Smooth muscle cell (in vitro differentiated cells): ENCODE measurements around the gene GOLGA6B. TPM values are rescaled to one million over a fixed set of nuclear protein-coding genes. Genes with fewer than 3 reads are reported as not detected.
"Not testable (repeated sequence)": the region's sequence is repeated elsewhere in the genome, so short reads cannot be mapped to it uniquely, and the experiment has no call there.

Source experiments
- DNase-seq: peaks from one replicate; lab custom pipeline; 2025; ENCODE audit not compliant: unreplicated experiment; lab: John Stamatoyannopoulos, UW
- H2AFZ ChIP-seq: fragments of 200-600 bp; sonication (generic); 2 replicates; pipeline ENCODE4 v1.6.0; 2016; ENCODE audit warnings: antibody characterized with exemption, low read depth, mild to moderate bottlenecking
- H3F3A ChIP-seq: fragments of 200-600 bp; sonication (generic); 2 replicates; pipeline ENCODE4 v1.6.0; 2017; ENCODE audit warnings: antibody characterized with exemption, low read depth
- H3K27ac ChIP-seq: fragments of 200-600 bp; sonication (generic); 2 replicates; pipeline ENCODE4 v1.5.1; 2016; ENCODE audit warnings: low read depth, mild to moderate bottlenecking
- H3K27me3 ChIP-seq: fragments of 200-600 bp; sonication (generic); 2 replicates; pipeline ENCODE4 v1.6.1; 2016; ENCODE audit warnings: low read depth, mild to moderate bottlenecking
- H3K36me3 ChIP-seq: fragments of 200-600 bp; sonication (generic); 2 replicates; pipeline ENCODE4 v1.5.1; 2016; ENCODE audit warnings: low read depth
- H3K4me1 ChIP-seq: fragments of 200-600 bp; sonication (generic); 2 replicates; pipeline ENCODE4 v1.5.1; 2016; ENCODE audit warnings: low read depth
- H3K4me2 ChIP-seq: fragments of 200-600 bp; sonication (generic); 2 replicates; pipeline ENCODE4 v1.6.0; 2016; ENCODE audit warnings: mild to moderate bottlenecking
- H3K4me3 ChIP-seq: fragments of 200-600 bp; sonication (generic); 2 replicates; pipeline ENCODE4 v1.5.1; 2016; ENCODE audit warnings: mild to moderate bottlenecking
- H3K79me2 ChIP-seq: fragments of 200-600 bp; sonication (generic); 2 replicates; pipeline ENCODE4 v1.6.0; 2016; ENCODE audit warnings: low read depth, mild to moderate bottlenecking
- H3K9ac ChIP-seq: fragments of 200-600 bp; sonication (generic); 2 replicates; pipeline ENCODE4 v1.6.0; 2016; ENCODE audit warnings: low read depth
- H3K9me3 ChIP-seq: fragments of 200-600 bp; sonication (generic); replicated peaks from 2 replicates; pipeline ENCODE4 v1.5.1; 2016; ENCODE audit warnings: low read depth
- H4K20me1 ChIP-seq: fragments of 200-600 bp; sonication (generic); 2 replicates; pipeline ENCODE4 v1.6.0; 2016; ENCODE audit warnings: low read depth
- WGBS: methylation state at CpG from one replicate; pipeline ENCODE4 v1.1.7; 2016; ENCODE audit warnings: low lambda C conversion rate; 5-methylcytosine and 5-hydroxymethylcytosine counted together
- polyA plus RNA-seq: library from polyadenylated mRNA; unstranded; fragments of >200 nt; fragmentation: Nextera tagmentation; extraction: Ambion mirVana; gene quantifications from 2 replicates; pipeline ENCODE4 v1.2.1, GENCODE V29; 2016
- total RNA-seq: library from RNA; depleted of rRNA; stranded (reverse); fragments of >200 nt; gene quantifications from 2 replicates; pipeline ENCODE4 v1.2.3, GENCODE V29; 2014
- TF ChIP-seq, protein P1 (sequence below): fragments of 200-600 bp; sonication (generic); IDR thresholded peaks from 2 replicates; pipeline ENCODE4 v1.5.1; 2017; ENCODE audit warnings: borderline replicate concordance, mild to moderate bottlenecking, antibody characterized with exemption; ENCODE audit not compliant: insufficient read depth, poor library complexity, severe bottlenecking

The GOLGA6B gene
- total and polyA plus RNA-seq, 2 experiments from 2014 or later, result not detected

DNA sequence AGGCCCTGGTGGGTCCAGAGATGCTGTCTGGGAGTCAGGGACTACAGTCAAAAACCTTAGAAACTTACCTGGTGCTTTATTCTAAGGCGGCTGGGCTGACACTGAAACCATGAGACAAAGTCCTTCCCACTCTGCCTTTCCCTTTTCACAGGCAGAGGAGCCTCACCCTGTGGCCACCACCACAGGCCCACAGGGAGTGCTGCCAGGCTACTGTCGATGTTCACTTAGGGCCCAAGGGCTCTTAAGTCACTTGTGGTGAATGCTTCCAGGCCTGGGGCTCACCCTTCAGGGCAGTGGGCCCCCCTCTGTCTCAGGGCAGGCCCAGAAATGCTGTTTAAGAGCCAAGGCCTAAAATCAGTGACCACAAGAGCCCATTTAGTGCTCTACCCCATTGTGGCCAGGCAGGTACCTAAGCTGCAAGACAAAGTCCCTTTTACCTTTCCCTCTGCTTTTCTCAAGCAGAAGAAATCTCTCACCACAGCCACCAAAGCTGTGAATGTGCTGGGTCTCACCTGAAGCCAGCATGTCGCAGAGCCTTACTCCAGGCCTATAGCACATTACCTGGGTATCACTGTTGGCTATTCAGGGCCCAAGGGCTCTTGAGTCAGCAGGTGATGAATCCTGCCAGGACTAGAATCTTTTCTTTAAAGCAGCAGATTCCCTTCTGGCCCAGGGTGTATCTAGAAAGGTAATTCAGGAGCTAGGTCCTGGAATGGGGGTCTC is 39.5 kb upstream of the GOLGA6B start:
- H3F3A ChIP-seq, result no peaks in the 10 kb centered on the region
- TF ChIP-seq, protein P1, sequence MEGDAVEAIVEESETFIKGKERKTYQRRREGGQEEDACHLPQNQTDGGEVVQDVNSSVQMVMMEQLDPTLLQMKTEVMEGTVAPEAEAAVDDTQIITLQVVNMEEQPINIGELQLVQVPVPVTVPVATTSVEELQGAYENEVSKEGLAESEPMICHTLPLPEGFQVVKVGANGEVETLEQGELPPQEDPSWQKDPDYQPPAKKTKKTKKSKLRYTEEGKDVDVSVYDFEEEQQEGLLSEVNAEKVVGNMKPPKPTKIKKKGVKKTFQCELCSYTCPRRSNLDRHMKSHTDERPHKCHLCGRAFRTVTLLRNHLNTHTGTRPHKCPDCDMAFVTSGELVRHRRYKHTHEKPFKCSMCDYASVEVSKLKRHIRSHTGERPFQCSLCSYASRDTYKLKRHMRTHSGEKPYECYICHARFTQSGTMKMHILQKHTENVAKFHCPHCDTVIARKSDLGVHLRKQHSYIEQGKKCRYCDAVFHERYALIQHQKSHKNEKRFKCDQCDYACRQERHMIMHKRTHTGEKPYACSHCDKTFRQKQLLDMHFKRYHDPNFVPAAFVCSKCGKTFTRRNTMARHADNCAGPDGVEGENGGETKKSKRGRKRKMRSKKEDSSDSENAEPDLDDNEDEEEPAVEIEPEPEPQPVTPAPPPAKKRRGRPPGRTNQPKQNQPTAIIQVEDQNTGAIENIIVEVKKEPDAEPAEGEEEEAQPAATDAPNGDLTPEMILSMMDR, result no peak
- WGBS, result 91% methylated on average over 3 of the region's 3 CpGs
- no peak overlapping the region for H3K9ac ChIP-seq
- no peaks in the 10 kb centered on the region for H3K79me2 ChIP-seq
- H2AFZ ChIP-seq, result no peak overlapping the region
- no peak overlapping the region for H3K4me3 ChIP-seq
- H3K9me3 ChIP-seq, result no peaks in the 10 kb centered on the region
- no peak for DNase-seq
- H3K4me1 ChIP-seq, result peaks cover 2% of the 10 kb centered on the region
- H4K20me1 ChIP-seq, result no peaks in the 10 kb centered on the region
- no peaks in the 10 kb centered on the region for H3K36me3 ChIP-seq
- no peaks in the 10 kb centered on the region for H3K27me3 ChIP-seq
- no peak overlapping the region for H3K27ac ChIP-seq
- no peak overlapping the region for H3K4me2 ChIP-seq

DNA sequence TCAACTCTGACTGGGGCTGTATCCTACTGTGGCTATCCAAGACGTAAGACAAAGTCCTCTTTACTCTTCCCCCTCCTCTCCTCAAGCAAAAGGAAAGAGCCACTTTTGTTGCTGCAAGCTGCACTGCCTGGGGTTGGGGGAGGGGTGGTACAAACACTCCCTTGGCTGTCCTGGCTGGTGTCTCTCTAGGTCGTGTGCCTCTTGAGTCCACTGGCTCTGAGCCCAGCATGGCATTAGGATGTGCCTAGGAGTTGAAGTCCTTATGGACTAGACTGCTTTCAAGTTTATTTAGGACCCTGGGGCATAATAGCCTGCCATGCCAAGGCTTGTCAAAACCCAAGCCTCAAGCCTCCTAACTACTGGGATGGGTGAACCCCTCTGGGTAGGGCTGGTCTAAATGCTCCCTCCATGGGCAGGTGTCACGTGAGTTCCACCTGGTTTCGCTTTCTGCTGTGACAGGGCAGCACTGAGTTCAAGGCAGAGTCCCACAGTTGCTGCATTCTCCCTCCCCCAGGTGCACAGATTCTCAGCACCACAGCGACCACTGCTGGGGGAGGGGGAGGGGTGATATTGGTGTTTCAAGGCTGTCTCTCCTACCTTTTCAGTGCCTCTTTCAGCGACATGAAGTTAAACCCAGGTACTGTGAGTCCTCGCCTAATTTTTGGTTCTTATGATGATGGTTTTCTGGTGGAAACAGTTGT is 38.8 kb upstream of the GOLGA6B start:
- not testable (repeated sequence) for H3K9ac ChIP-seq, H3K27ac ChIP-seq, H3K36me3 ChIP-seq, H2AFZ ChIP-seq, H3F3A ChIP-seq, H3K4me3 ChIP-seq, H3K4me1 ChIP-seq, H3K4me2 ChIP-seq, H3K79me2 ChIP-seq, DNase-seq, H3K27me3 ChIP-seq, H4K20me1 ChIP-seq, H3K9me3 ChIP-seq
- WGBS, result 44% methylated on average over 7 of the region's 7 CpGs

DNA sequence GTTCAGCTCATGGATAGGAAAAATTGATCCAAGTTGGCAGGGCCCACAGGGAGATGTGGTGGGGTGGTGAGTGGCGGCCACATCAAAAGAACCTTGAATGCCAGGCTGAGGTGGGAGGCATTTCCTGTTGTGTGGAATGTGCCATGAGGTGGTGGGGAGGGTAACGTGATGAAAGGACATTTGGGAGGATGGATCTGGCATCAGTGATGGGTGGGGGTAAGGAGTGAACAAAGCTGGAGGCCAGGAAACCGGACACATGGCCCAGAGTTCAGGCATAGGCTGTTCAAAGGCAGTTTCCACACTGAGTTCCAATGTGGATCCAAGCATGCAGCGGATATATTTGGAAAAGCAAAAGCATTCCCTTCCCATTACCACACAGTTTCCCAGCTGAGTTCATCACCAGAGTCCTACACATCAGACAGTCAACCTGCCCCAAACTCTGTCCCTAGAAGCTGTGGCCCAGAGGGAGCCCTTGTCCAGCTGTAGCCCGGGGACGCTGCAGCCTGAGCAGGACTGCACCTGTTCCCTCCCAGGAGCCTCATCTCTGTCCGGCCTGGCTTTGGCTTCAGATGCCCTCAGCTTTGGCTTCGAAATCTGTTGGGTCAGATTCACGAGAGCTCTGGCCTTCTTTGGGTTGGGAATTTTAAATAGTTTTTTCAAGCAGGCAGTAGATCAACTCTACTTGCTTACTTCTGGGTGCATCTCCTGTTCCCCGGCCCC is 37.8 kb upstream of the GOLGA6B start:
- TF ChIP-seq, protein P1, result no peak
- H3K4me2 ChIP-seq, result no peak overlapping the region
- H3K27me3 ChIP-seq, result no peaks in the 10 kb centered on the region
- no peak overlapping the region for H3K9ac ChIP-seq
- H4K20me1 ChIP-seq, result no peaks in the 10 kb centered on the region
- no peak overlapping the region for H2AFZ ChIP-seq
- no peaks in the 10 kb centered on the region for H3K36me3 ChIP-seq
- peaks cover 2% of the 10 kb centered on the region for H3K4me1 ChIP-seq
- no peak for DNase-seq
- 88% methylated on average over 10 of the region's 10 CpGs for WGBS
- no peaks in the 10 kb centered on the region for H3F3A ChIP-seq
- no peak overlapping the region for H3K4me3 ChIP-seq
- H3K27ac ChIP-seq, result no peak overlapping the region
- no peaks in the 10 kb centered on the region for H3K9me3 ChIP-seq
- no peaks in the 10 kb centered on the region for H3K79me2 ChIP-seq

DNA sequence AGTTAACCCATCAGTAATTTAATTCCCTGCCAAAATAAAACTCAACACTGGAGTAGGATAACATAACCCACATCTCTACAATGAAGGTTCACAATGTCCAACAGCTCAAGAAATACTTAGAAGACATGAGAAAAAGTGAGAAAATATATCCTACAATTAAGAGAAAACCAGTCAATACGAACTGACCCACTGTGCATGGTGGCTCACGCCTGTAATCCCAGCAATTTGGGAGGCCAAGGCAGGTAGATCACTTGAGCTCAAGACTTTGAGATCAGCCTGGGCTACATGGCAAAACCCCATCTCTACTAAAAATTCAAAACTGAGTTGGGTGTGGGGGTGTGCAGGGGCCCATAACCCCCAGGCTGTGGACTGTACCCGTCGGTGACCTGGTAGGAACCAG is 30.6 kb upstream of the GOLGA6B start:
- WGBS, result 97% methylated on average over 4 of the region's 4 CpGs
- H3K79me2 ChIP-seq, H3K27me3 ChIP-seq: not testable (repeated sequence)

DNA sequence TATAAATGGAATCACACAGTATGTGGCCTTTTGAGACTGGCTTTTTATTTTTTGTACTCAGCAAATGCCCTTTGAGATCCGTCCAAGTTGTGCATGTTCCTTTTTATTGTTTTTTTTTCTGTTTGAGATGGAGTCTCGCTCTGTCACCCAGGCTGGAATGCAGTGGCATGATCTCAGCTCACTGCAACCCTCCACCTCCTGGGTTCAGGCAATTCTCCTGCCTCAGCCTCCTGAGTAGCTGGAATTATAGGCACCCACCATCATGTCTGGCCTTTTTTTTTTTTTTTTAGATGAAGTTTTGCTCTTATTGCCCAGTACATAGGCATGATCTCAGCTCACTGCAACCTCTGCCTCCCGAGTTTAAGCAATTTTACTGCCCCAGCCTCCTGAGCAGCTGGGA is 28.3 kb upstream of the GOLGA6B start:
- not testable (repeated sequence) for H3K79me2 ChIP-seq, H3K36me3 ChIP-seq, H3K27me3 ChIP-seq, H3K9me3 ChIP-seq, H3K4me2 ChIP-seq, H3K4me3 ChIP-seq, H2AFZ ChIP-seq, H3F3A ChIP-seq, H3K9ac ChIP-seq, H4K20me1 ChIP-seq, DNase-seq, H3K4me1 ChIP-seq, H3K27ac ChIP-seq
- WGBS, result 84% methylated on average over 3 of the region's 3 CpGs

More for the DNA sequence above, 30.6 kb upstream of the GOLGA6B start:
- DNase-seq, H3K9ac ChIP-seq, H2AFZ ChIP-seq, H3K4me1 ChIP-seq, H3K4me2 ChIP-seq, H3K27ac ChIP-seq, H4K20me1 ChIP-seq, H3K36me3 ChIP-seq, H3K9me3 ChIP-seq, H3F3A ChIP-seq, H3K4me3 ChIP-seq: not testable (repeated sequence)
